Spinal cord (tissue), 10 donors: ENCODE data around the gene FREM1. TPM values are rescaled to one million over a fixed set of nuclear protein-coding genes. Genes with fewer than 3 reads are reported as not detected.
A peak's percentile ranks its signal among the peaks of the same experiment; 100 is the strongest.

Experiments used
- DNase-seq, 6 donors: peaks; one replicate each; pipeline versions ENCODE4 v3.0.0 to v3.0.0-alpha.2; 2013 to 2015; ENCODE audit warnings: low spot score in 6 of 6, low read depth in 4 of 6
- H3K27ac ChIP-seq: one replicate; pipeline ENCODE4 v1.5.1; 2013; ENCODE audit warnings: low read depth, low read length, control low read depth
- H3K27me3 ChIP-seq: one replicate; pipeline ENCODE4 v1.6.1; 2013; ENCODE audit warnings: low read length; ENCODE audit not compliant: control insufficient read depth, insufficient read depth
- H3K36me3 ChIP-seq: one replicate; pipeline ENCODE4 v1.6.1; 2013; ENCODE audit warnings: low read length; ENCODE audit not compliant: control insufficient read depth, insufficient read depth
- H3K4me1 ChIP-seq: one replicate; pipeline ENCODE4 v1.6.1; 2013; ENCODE audit warnings: low read length; ENCODE audit not compliant: control insufficient read depth, insufficient read depth
- H3K4me3 ChIP-seq: one replicate; pipeline ENCODE4 v1.5.1; 2013; ENCODE audit warnings: low read depth, low read length, control low read depth
- H3K9me3 ChIP-seq: one replicate; pipeline ENCODE4 v1.6.1; 2013; ENCODE audit warnings: low read length; ENCODE audit not compliant: control insufficient read depth, insufficient read depth
- WGBS: methylation state at CpG from one replicate; pipeline ENCODE4 v1.1.5; 2013; ENCODE audit warnings: missing lambda C conversion rate; ENCODE audit not compliant: insufficient coverage; 5-methylcytosine and 5-hydroxymethylcytosine counted together
- polyA plus RNA-seq, 2 donors: library from polyadenylated mRNA; unstranded; fragments of 120-200 nt; gene quantifications; one replicate each; pipeline ENCODE4 v1.2.1, GENCODE V29; 2013; ENCODE audit not compliant: insufficient read length in 2 of 2
- total RNA-seq, 2 donors: library from RNA; depleted of rRNA in 1 of 2; stranded (reverse); fragments of 120-200 nt in 1 of 2; fragments of >200 nt in 1 of 2; gene quantifications; one replicate each; pipeline versions ENCODE4 v1.2.3 to v1.2.4, GENCODE V29; 2013 to 2014
- donor health status: healthy.

The FREM1 gene
- total and polyA plus RNA-seq, 4 donors = 20.8 to 41.5 (median 35.6) TPM

DNA sequence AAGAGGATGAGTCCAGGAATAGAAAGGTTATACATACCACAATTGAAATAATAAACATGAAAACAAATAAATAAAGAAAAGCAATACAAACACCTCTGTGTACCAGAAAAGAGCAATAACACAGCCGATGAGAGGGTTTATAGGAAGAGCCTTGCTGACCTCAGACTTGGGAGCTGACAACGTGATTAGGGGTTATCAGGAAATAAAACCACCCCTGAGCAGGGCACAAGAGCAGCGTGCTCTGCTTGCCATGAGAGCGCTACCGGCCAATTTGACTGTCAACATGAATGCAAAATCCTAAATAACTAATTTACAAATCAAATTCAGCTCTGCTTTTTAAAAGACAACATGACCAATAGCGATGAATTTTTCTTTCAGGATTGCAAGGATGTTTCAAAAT lies 2.6 kb upstream of the FREM1 start:
- peaks cover 7% of the 10 kb centered on the region for H3K4me1 ChIP-seq
- H3K4me3 ChIP-seq = no peak overlapping the region
- no peaks in the 10 kb centered on the region for H3K27me3 ChIP-seq
- no peaks in the 10 kb centered on the region for H3K9me3 ChIP-seq
- no peaks in the 10 kb centered on the region for H3K36me3 ChIP-seq
- DNase-seq = no peak
- WGBS = 79% methylated on average over 5 of the region's 6 CpGs
- no peak overlapping the region for H3K27ac ChIP-seq

- Histone ChIP-seq H3K27ac (peak overlapping the region; percentile 82), H3K36me3 (no peaks in the 10 kb centered on the region), H3K4me1 (peaks cover 7% of the 10 kb centered on the region), H3K4me3 (no peak overlapping the region), H3K9me3 (no peaks in the 10 kb centered on the region), H3K27me3 (no peaks in the 10 kb centered on the region)
- WGBS = no CpG with 5 or more reads among the region's 2 CpGs
- peak in 1 of 6 donors; percentile 28 for DNase-seq
These were observed 818 bp upstream of the FREM1 start for GRCh38 chr9:14911046-14911445.

DNA sequence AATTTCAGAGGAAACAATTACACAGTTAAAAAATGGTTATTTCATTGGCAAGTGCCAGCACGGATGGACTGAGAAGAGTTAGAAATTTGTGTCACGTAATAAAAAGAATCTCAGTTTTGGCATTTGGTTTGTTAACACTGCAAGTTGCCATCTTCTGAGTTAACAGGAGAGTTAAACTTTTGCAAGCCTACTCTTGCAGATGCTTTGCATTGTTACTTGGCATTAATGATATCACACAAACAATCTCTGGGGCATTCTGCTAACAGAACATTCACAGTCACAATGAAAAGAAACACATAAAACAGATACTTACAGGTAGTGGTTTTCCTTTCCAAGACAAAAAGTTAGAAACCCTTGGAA lies 647 bp downstream of the FREM1 start:
- peak overlapping the region; percentile 47 for H3K4me3 ChIP-seq
- 42% methylated on average over 2 of the region's 2 CpGs for WGBS
- no peak for DNase-seq

DNA sequence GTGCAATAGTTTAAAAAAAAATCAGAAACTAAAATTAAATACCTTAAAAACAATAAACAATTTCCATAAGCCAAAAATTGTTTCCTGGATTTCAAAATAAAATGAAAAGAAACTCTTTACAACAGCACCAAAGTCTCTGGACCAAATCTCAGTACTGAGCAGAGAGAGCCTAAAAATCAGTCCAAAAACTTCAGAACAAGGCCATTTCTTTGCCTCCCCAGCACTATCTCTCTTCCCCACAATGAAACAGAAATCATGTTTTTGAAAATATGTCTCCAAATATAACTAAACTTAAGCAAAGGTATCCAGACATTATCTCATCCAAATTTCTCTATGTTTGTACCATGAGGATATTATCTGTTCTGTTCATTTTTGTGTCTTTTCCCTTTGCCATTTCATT lies 1.0 kb downstream of the FREM1 start:
- H3K4me3 ChIP-seq = peak overlapping the region; percentile 47
- H3K9me3 ChIP-seq = no peaks in the 10 kb centered on the region
- peaks cover 7% of the 10 kb centered on the region for H3K4me1 ChIP-seq
- no peaks in the 10 kb centered on the region for H3K27me3 ChIP-seq
- peak overlapping the region; percentile 82 for H3K27ac ChIP-seq
- DNase-seq = no peak
- no peaks in the 10 kb centered on the region for H3K36me3 ChIP-seq

More for the DNA sequence above, 647 bp downstream of the FREM1 start:
- no peaks in the 10 kb centered on the region for H3K27me3 ChIP-seq
- H3K27ac ChIP-seq = peak overlapping the region; percentile 82
- peaks cover 7% of the 10 kb centered on the region for H3K4me1 ChIP-seq
- no peaks in the 10 kb centered on the region for H3K36me3 ChIP-seq
- H3K9me3 ChIP-seq = no peaks in the 10 kb centered on the region

- no peaks in the 10 kb centered on the region for H3K9me3 ChIP-seq
- 49% methylated on average over 3 of the region's 5 CpGs for WGBS
- peak overlapping the region; percentile 82 for H3K27ac ChIP-seq
- no peak for DNase-seq
- H3K4me3 ChIP-seq = peak overlapping the region; percentile 47
- H3K27me3 ChIP-seq = no peaks in the 10 kb centered on the region
- no peaks in the 10 kb centered on the region for H3K36me3 ChIP-seq
- peaks cover 7% of the 10 kb centered on the region for H3K4me1 ChIP-seq
These were observed 1.7 kb downstream of the FREM1 start for GRCh38 chr9:14908295-14909180.

GRCh38 chr9:14907696-14908095 lies 2.5 kb downstream of the FREM1 start:
- Histone ChIP-seq H3K27me3 (no peaks in the 10 kb centered on the region), H3K4me1 (peaks cover 7% of the 10 kb centered on the region), H3K27ac (no peak overlapping the region), H3K9me3 (no peaks in the 10 kb centered on the region), H3K4me3 (no peak overlapping the region), H3K36me3 (no peaks in the 10 kb centered on the region)
- no CpG with 5 or more reads among the region's 1 CpG for WGBS
- DNase-seq = no peak

- Histone ChIP-seq H3K4me3 (no peak overlapping the region), H3K27me3 (no peaks in the 10 kb centered on the region), H3K36me3 (no peaks in the 10 kb centered on the region), H3K4me1 (peaks cover 7% of the 10 kb centered on the region), H3K27ac (no peak overlapping the region), H3K9me3 (no peaks in the 10 kb centered on the region)
- DNase-seq = no peak
- 81% methylated on average over 4 of the region's 5 CpGs for WGBS
These were observed 2.9 kb downstream of the FREM1 start for GRCh38 chr9:14907360-14907685.

GRCh38 chr9:14906644-14907359 lies 3.4 kb downstream of the FREM1 start:
- no peak overlapping the region for H3K4me3 ChIP-seq
- H3K9me3 ChIP-seq = no peaks in the 10 kb centered on the region
- H3K27ac ChIP-seq = no peak overlapping the region
- no peaks in the 10 kb centered on the region for H3K36me3 ChIP-seq
- WGBS = 85% methylated on average over 1 of the region's 2 CpGs
- H3K4me1 ChIP-seq = peaks cover 7% of the 10 kb centered on the region
- no peak for DNase-seq
- no peaks in the 10 kb centered on the region for H3K27me3 ChIP-seq

DNA sequence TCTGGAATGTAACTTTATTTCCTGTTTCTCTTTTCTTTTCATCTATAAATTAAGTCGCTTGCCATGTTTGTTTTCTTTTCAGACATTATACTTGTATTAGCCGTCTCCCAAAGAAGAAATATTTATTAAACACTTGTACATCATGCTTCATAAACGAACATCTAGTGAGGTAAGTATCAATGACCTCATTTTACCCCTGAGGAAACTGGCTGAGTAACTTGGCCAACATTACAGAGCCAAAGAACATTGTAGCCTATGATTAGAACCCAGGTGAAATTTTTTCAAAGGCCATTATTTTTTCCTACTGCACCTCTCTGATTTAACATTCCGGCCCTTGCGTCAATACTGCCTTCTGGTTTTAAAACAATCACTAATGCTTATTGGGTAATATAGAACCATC lies 4.2 kb downstream of the FREM1 start:
- no CpG with 5 or more reads among the region's 5 CpGs for WGBS
- Histone ChIP-seq H3K27ac (no peak overlapping the region), H3K9me3 (no peaks in the 10 kb centered on the region), H3K4me3 (no peak overlapping the region), H3K36me3 (no peaks in the 10 kb centered on the region), H3K4me1 (peaks cover 7% of the 10 kb centered on the region), H3K27me3 (no peaks in the 10 kb centered on the region)
- DNase-seq = no peak

DNA sequence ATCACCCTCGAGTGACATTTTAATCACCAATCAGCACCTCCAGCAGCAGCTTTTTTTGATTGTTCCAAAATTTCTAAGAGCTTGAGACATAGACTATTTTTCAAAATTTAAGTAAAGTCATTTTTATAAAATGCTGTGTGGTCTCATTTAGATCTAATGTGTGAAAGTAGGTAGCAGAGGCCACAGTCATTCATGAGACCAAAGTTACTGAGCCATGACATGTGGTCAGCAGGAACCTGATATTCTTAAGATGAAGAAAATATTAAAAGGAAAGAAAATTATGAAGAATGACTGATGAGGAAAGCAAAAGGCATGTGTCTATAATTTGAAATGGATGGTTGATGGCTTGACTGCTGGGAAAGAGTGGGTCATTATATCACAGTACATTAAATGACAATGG lies 7.2 kb downstream of the FREM1 start:
- H3K27me3 ChIP-seq = no peaks in the 10 kb centered on the region
- H3K4me3 ChIP-seq = no peak overlapping the region
- H3K4me1 ChIP-seq = no peaks in the 10 kb centered on the region
- H3K27ac ChIP-seq = no peak overlapping the region
- H3K9me3 ChIP-seq = no peaks in the 10 kb centered on the region
- no peak for DNase-seq
- no peaks in the 10 kb centered on the region for H3K36me3 ChIP-seq
- WGBS = no CpG with 5 or more reads among the region's 1 CpG
